Colonic mucosa (tissue), 4 donors: Measurements from ENCODE around the gene KRR1. TPM values are rescaled to one million over a fixed set of nuclear protein-coding genes. Genes with fewer than 3 reads are reported as not detected.
A peak's percentile ranks its signal among the peaks of the same experiment; 100 is the strongest.

Experiments used
- DNase-seq: peaks from one replicate; pipeline ENCODE4 v3.0.0-alpha.2; 2020
- H3K27ac ChIP-seq: fragments of 200-600 bp; one replicate; pipeline ENCODE4 v1.8.0; 2021
- H3K27me3 ChIP-seq: fragments of 200-600 bp; one replicate; pipeline ENCODE4 v1.8.0; 2021
- H3K36me3 ChIP-seq: fragments of 200-600 bp; one replicate; pipeline ENCODE4 v1.8.0; 2021
- H3K4me1 ChIP-seq: fragments of 200-600 bp; one replicate; pipeline ENCODE4 v1.8.0; 2021; ENCODE audit warnings: mild to moderate bottlenecking
- H3K4me3 ChIP-seq: fragments of 200-600 bp; one replicate; pipeline ENCODE4 v1.8.0; 2021
- H3K9ac ChIP-seq, 2 donors: one replicate each; pipeline ENCODE4 v1.7.0; 2013; ENCODE audit warnings: control low read depth in 2 of 2, low read depth in 2 of 2, low read length in 2 of 2
- H3K9me3 ChIP-seq: fragments of 200-600 bp; one replicate; pipeline ENCODE4 v1.8.0; 2021
- intact Hi-C: fragments of 100-400 bp; cut with DNase I; formaldehyde crosslinking; loops from one replicate; pipeline ENCODE4 v1.14.1; 2022
- total RNA-seq, 2 donors: library from RNA; stranded (reverse); fragmentation: NEBNext Ultra II Directional in 1 of 2; extraction: Animal tissue kit (Norgen Biotek cat#: 25700) in 1 of 2; gene quantifications; one replicate each; pipeline ENCODE4 v1.2.1, GENCODE V29; 2021
- TF ChIP-seq, protein P1 (sequence below): fragments of 200-600 bp; IDR thresholded peaks from one replicate; pipeline ENCODE4 v1.8.0; 2022; ENCODE audit warnings: antibody characterized with exemption, mild to moderate bottlenecking
- donor health status: healthy.
- donor health status: DM: no; HTN: no; CAD: no.
- donor health status: DM: no; HTN: no; CAD: no.

KRR1 gene
- 10 to 100 TPM; 32.8 to 33.2 TPM for total RNA-seq

DNA sequence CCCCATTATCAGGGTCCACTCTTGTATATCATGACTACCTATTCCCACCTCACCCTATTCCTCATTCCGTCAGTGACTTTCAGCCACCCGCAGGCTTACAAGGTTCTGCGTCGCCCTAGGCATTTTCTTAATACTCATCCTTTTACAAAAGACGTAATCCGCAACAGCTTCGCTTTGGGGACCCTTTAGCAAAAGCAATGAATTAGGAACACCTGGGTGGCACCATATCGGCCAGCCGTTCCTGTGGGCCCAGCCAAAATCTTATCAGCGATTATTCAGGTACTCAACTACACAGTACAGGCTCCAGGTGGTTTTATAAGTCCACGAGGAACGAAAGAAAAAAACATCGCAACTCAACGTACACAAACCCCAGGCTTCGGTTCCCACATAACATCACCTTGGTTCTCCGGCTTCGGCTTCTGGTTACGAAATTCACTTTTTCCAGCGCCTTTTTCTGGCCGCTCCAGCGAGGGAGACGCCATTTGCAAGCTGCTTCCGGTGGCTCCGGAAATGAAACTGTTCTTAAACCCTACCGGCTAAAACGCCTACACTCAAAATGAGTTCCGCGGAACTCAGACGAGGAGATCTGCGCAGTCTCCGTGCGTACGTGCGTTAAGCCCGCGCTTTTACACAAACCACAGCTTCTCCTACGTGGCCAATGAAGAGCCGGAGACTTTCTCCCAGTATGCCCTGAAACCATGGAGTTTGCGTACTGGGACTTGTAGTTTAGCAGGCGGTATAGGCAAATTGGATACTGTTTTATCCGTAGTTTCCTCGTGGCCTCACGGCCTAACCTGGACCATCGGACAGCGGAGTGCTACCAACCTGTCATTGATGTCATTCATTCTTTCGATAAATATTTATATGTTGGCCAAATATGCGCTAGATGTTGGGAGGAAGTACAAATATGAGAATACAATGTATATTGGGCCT lies at the start of gene KRR1:
TSS of gene KRR1 (minus strand) at position 494 of the 933 bp plus-strand sequence. CDS start at position 482, 12 bp downstream.
- intact Hi-C loops = no loop called here
- H3K4me1 ChIP-seq = peaks cover 7% of the 10 kb centered on the region
- TF ChIP-seq, protein P1, sequence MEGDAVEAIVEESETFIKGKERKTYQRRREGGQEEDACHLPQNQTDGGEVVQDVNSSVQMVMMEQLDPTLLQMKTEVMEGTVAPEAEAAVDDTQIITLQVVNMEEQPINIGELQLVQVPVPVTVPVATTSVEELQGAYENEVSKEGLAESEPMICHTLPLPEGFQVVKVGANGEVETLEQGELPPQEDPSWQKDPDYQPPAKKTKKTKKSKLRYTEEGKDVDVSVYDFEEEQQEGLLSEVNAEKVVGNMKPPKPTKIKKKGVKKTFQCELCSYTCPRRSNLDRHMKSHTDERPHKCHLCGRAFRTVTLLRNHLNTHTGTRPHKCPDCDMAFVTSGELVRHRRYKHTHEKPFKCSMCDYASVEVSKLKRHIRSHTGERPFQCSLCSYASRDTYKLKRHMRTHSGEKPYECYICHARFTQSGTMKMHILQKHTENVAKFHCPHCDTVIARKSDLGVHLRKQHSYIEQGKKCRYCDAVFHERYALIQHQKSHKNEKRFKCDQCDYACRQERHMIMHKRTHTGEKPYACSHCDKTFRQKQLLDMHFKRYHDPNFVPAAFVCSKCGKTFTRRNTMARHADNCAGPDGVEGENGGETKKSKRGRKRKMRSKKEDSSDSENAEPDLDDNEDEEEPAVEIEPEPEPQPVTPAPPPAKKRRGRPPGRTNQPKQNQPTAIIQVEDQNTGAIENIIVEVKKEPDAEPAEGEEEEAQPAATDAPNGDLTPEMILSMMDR = no peak
- H3K4me3 ChIP-seq = peak within 1 kb of the TSS; percentile 79
- DNase-seq = peak; percentile 95
- H3K9ac ChIP-seq = peak within 1 kb of the TSS; percentile 76 to 79
- no peaks in the 10 kb centered on the region for H3K27me3 ChIP-seq
- peak within 1 kb of the TSS; percentile 29 for H3K27ac ChIP-seq
- H3K9me3 ChIP-seq = no peaks in the 10 kb centered on the region
- no peaks in the 10 kb centered on the region for H3K36me3 ChIP-seq

DNA sequence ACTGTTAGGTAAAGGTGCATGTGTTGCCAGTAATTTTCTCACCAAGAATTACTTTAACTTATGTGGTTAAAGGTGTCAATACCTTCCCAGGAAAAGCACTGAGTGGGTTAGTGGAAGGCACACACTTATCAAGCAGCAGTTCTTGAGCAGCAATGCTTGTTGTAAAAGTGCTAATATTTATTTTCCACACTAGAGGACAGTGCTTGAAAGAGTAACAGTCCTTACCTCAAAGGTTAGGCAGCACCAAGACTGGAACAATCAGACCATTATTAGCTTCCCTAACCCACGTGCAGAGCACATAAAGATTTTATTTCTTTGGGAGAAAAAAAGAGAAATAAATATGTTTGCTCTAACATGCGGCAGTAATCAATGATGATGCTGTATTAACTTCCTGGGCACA lies 48.8 kb upstream of the KRR1 start:
- intact Hi-C loops = no loop called here
- H3K9me3 ChIP-seq = no peaks in the 10 kb centered on the region
- DNase-seq = no peak
- H3K4me1 ChIP-seq = no peaks in the 10 kb centered on the region
- H3K27ac ChIP-seq = no peak overlapping the region
- H3K4me3 ChIP-seq = no peak overlapping the region
- H3K9ac ChIP-seq = no peak overlapping the region
- TF ChIP-seq, protein P1 = no peak
- no peaks in the 10 kb centered on the region for H3K36me3 ChIP-seq
- H3K27me3 ChIP-seq = no peaks in the 10 kb centered on the region

DNA sequence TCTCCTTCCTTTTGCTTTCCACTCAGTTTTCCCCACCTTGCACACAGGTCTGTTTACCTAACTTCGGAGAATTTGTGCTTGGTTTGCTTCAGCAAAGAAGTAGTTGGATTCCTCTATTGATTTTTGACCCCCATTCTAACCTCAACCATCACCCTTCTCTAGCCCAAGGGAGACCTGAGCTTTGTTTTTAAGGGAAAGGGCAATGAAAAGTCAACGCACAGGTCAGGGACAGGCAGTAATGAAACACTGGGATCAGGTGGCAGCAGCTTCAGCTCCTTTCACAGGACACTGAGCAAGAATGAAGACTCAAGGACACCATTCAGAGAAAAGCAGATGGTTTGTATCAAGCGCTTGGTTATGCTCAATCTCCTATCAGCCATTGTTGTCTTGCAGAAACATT lies 46.9 kb upstream of the KRR1 start:
- H3K9ac ChIP-seq = no peak overlapping the region
- no peak overlapping the region for H3K4me3 ChIP-seq
- intact Hi-C loops = no loop called here
- no peak for DNase-seq
- TF ChIP-seq, protein P1 = no peak
- H3K9me3 ChIP-seq = no peaks in the 10 kb centered on the region
- no peaks in the 10 kb centered on the region for H3K27me3 ChIP-seq
- H3K36me3 ChIP-seq = no peaks in the 10 kb centered on the region
- no peak overlapping the region for H3K27ac ChIP-seq
- H3K4me1 ChIP-seq = no peaks in the 10 kb centered on the region

DNA sequence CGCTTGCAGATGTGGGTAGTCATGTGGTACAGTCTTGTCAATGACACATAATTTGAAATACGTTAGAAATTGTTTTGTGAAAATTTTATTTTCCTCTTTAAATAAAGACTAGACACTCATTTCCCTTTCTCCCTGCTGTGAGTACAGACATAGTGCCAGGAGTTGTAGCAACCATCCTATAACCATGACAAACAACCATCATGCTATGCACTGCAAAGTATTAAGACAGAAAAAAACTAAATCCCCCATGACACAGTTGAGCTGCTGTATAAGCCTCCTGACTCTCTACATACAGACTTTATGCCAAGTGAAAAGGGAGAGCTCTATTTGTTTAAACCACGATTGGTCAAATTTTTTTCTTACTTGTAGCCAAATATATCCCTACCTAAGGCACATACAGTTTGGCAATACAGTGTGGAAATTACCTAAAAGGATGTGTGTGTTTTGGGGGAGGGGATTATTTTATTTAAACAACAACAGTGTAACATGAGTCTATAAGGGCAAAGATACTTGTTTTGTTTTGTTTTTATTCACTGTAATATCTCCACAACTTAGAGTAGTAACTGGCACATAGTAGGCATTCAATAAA lies 45.0 kb upstream of the KRR1 start:
- Histone ChIP-seq H3K27me3 (no peaks in the 10 kb centered on the region), H3K9me3 (no peaks in the 10 kb centered on the region), H3K4me1 (no peaks in the 10 kb centered on the region), H3K9ac (no peak overlapping the region), H3K4me3 (no peak overlapping the region), H3K27ac (no peak overlapping the region), H3K36me3 (no peaks in the 10 kb centered on the region)
- TF ChIP-seq, protein P1 = no peak
- no peak for DNase-seq
- intact Hi-C loops = no loop called here

DNA sequence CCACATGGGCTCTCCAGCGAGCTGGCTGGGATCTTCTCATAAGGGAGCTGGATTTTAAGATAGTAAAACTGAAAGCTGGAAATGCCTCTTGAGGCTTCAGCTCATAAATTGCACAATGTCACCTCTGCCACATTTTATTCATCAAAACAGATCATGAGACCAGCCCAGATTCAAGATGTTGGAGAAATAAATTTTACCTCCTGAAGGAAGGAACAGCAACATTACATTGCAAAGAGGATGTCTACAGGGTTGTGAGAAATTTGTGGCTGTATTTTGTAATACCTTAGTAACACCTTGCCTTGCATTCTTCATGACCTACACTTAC lies 43.1 kb upstream of the KRR1 start:
- no peaks in the 10 kb centered on the region for H3K4me1 ChIP-seq
- TF ChIP-seq, protein P1 = no peak
- H3K27ac ChIP-seq = no peak overlapping the region
- H3K27me3 ChIP-seq = no peaks in the 10 kb centered on the region
- no peaks in the 10 kb centered on the region for H3K9me3 ChIP-seq
- H3K4me3 ChIP-seq = no peak overlapping the region
- intact Hi-C loops = no loop called here
- H3K36me3 ChIP-seq = no peaks in the 10 kb centered on the region
- H3K9ac ChIP-seq = no peak overlapping the region
- no peak for DNase-seq
